GM12878 (cell line): Measurements from ENCODE around the gene DEXI. TPM values are rescaled to one million over a fixed set of nuclear protein-coding genes. Genes with fewer than 3 reads are reported as not detected.
A peak's percentile ranks its signal among the peaks of the same experiment; 100 is the strongest.

Experiments
- BCL11A ChIP-seq: IDR thresholded peaks from 2 replicates; pipeline ENCODE4 v1.6.1; 2011; ENCODE audit warnings: low read depth, low read length
- EED ChIP-seq: sonication (generic); IDR thresholded peaks from 2 replicates; pipeline ENCODE4 v1.6.1; 2016; ENCODE audit warnings: antibody characterized with exemption, low read depth
- EP300 ChIP-seq, 2 experiments: fragments of 150-350 bp in 1 of 2; IDR thresholded peaks; 2 replicates each; pipeline ENCODE4 v1.6.1; 2011 to 2012; ENCODE audit warnings: low read depth in 2 of 2, low read length in 2 of 2, borderline replicate concordance in 1 of 2, improper control_type of control experiment in 1 of 2, inconsistent platforms in 1 of 2; ENCODE audit not compliant: control insufficient read depth in 1 of 2
- GATAD2B ChIP-seq: fragments of 450-650 bp; conservative IDR thresholded peaks from 2 replicates; pipeline ENCODE4 v1.6.1; 2017; ENCODE audit warnings: low read depth, mild to moderate bottlenecking, moderate library complexity
- KDM1A ChIP-seq: fragments of 200-600 bp; sonication (generic); IDR thresholded peaks from 2 replicates; pipeline ENCODE4 v1.6.1; 2016; ENCODE audit warnings: borderline replicate concordance
- MEF2A ChIP-seq: IDR thresholded peaks from 2 replicates; pipeline ENCODE4 v1.6.1; 2011; ENCODE audit warnings: low read depth, mild to moderate bottlenecking, low read length, moderate library complexity; ENCODE audit not compliant: insufficient read depth
- MTA3 ChIP-seq: IDR thresholded peaks from 2 replicates; pipeline ENCODE4 v1.6.1; 2012; ENCODE audit warnings: low read length, inconsistent platforms, borderline replicate concordance
- NFYA ChIP-seq: IDR thresholded peaks from 2 replicates; pipeline ENCODE4 v1.6.1; 2011; ENCODE audit warnings: low read depth, mild to moderate bottlenecking, low read length, improper control_type of control experiment, borderline replicate concordance
- PML ChIP-seq: IDR thresholded peaks from 2 replicates; pipeline ENCODE4 v1.6.1; 2012; ENCODE audit warnings: low read length, inconsistent platforms
- POLR2AphosphoS5 ChIP-seq: IDR thresholded peaks from 2 replicates; pipeline ENCODE4 v1.6.1; 2011; ENCODE audit warnings: mild to moderate bottlenecking, low read length, inconsistent platforms
- PRDM15 ChIP-seq: fragments of 450-650 bp; formaldehyde crosslinking; IDR thresholded peaks from 2 replicates; pipeline ENCODE4 v1.4.0; 2020; ENCODE audit warnings: mild to moderate bottlenecking, moderate library complexity
- RFX5 ChIP-seq: IDR thresholded peaks from 2 replicates; pipeline ENCODE4 v1.6.1; 2011; ENCODE audit warnings: low read depth, low read length, improper control_type of control experiment
- SIN3A ChIP-seq: IDR thresholded peaks from 2 replicates; pipeline ENCODE4 v1.6.1; 2012; ENCODE audit warnings: low read depth, low read length, improper control_type of control experiment
- SKIL ChIP-seq: fragments of 450-650 bp; IDR thresholded peaks from 2 replicates; pipeline ENCODE4 v1.6.1; 2017; ENCODE audit warnings: mild to moderate bottlenecking, low read depth, inconsistent platforms; ENCODE audit not compliant: poor library complexity, severe bottlenecking
- SRF ChIP-seq, 2 experiments: IDR thresholded peaks; 2 replicates each; pipeline ENCODE4 v1.6.1; 2011; ENCODE audit warnings: low read depth in 2 of 2, low read length in 2 of 2, mild to moderate bottlenecking in 1 of 2, moderate library complexity in 1 of 2
- SUPT20H ChIP-seq: IDR thresholded peaks from 2 replicates; pipeline ENCODE4 v1.6.1; 2011; ENCODE audit warnings: low read depth, mild to moderate bottlenecking, low read length, moderate library complexity, borderline replicate concordance; ENCODE audit not compliant: control insufficient read depth
- TAF1 ChIP-seq: IDR thresholded peaks from 2 replicates; pipeline ENCODE4 v1.6.1; 2011; ENCODE audit warnings: mild to moderate bottlenecking, low read depth, low read length, borderline replicate concordance
- TCF12 ChIP-seq: IDR thresholded peaks from 2 replicates; pipeline ENCODE4 v1.6.1; 2011; ENCODE audit warnings: low read depth, mild to moderate bottlenecking, low read length
- TCF3 ChIP-seq: IDR thresholded peaks from 2 replicates; pipeline ENCODE4 v1.6.1; 2012; ENCODE audit warnings: low read depth, mild to moderate bottlenecking, low read length, borderline replicate concordance; ENCODE audit not compliant: insufficient read depth
- ZNF207 ChIP-seq: fragments of 450-650 bp; IDR thresholded peaks from 2 replicates; pipeline ENCODE4 v1.6.1; 2014; ENCODE audit warnings: antibody characterized with exemption, mild to moderate bottlenecking, borderline replicate concordance
- ZZZ3 ChIP-seq: IDR thresholded peaks from 2 replicates; pipeline ENCODE4 v1.6.1; 2011; ENCODE audit warnings: low read depth; ENCODE audit not compliant: control insufficient read depth, insufficient read length
- polyA plus RNA-seq, 11 experiments: library from polyadenylated mRNA; depleted of rRNA in 4 of 11; unstranded in 6 of 11; stranded (reverse) in 5 of 11; fragments of >200 nt; fragmentation: Nextera tagmentation in 4 of 11; fragmentation: Illumina TruSeq in 1 of 11; extraction: Ambion mirVana in 4 of 11; extraction: Trizol in 1 of 11; gene quantifications; 1 replicate in 1 of 11; 2 replicates in 10 of 11; pipeline versions ENCODE4 v1.2.1 to v1.2.3, GENCODE V29; 2011 to 2016; ENCODE audit warnings: inconsistent platforms in 2 of 11, missing spikeins in 2 of 11, low read depth in 1 of 11
- total RNA-seq, 4 experiments: library from RNA; depleted of rRNA in 3 of 4; stranded (reverse); fragments of >200 nt in 3 of 4; fragmentation: Illumina TruSeq in 1 of 4; extraction: Trizol in 1 of 4; gene quantifications; 2 replicates each; pipeline versions ENCODE4 v1.2.1 to v1.2.3, GENCODE V29; 2013 to 2021
- TF ChIP-seq, protein P1 (sequence below): fragments of 450-650 bp; IDR thresholded peaks from 2 replicates; pipeline ENCODE4 v1.6.1; 2017; ENCODE audit warnings: borderline replicate concordance

DEXI gene
- total and polyA plus RNA-seq, 10 of the 15 experiments (the other 5 are each of a cell fraction or from before 2014, with no cell fraction given) = 1.4 to 26.3 (median 18.4) TPM

DNA sequence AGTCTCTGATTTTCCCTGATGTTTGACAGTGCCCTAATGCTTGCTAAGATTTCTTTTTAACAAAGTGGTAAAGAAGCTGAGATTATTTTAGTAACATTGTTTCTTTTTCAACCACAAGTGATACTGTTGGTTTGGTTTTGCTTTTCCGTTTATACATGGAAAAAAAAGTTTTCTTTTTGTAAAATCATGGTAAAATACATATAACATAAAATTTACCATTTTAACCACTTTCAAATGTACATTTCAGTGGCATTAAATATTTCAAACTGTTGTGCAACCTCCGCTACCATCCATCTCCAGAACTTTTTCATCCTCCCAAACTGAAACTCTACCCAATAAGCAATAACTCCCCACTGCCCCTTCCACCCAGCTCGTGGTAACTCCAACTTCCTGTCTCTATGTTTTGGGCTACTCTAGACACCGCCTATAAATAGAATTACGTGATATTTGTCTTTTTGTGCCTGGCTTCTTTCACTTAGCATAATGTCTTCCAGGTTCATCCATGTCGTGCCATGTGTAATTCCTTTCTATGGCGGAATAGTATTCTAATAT is 60.7 kb downstream of the DEXI start (continued):
- TF ChIP-seq MTA3 (no peak), BCL11A (no peak; the same call in 1 of the 2 replicates), TAF1 (no peak), EP300 (IDR thresholded peaks at IDR 0.05; ENCODE audit: borderline replicate concordance in 1 of 2, control insufficient read depth in 1 of 2, low read depth in 2 of 2, low read length in 2 of 2) (peak in 1 of 2 experiments; percentile 25; a peak in 1 of 4 replicates), ZNF207 (no peak), MEF2A (peak; percentile 13; the same call in 1 of the 2 replicates), POLR2AphosphoS5 (no peak), PRDM15 (CRISPR knock-in tag) (no peak), TCF12 (no peak), NFYA (no peak), TCF3 (no peak), KDM1A (no peak), EED (peak; percentile 89), SKIL (peak; percentile 47), PML (no peak), ZZZ3 (no peak), RFX5 (no peak), GATAD2B (0 out of 2 replicates have a peak, but pooled peaks have one; percentile 26), SIN3A (0 out of 2 replicates have a peak, but pooled peaks have one; percentile 37), SUPT20H (no peak), SRF (IDR thresholded peaks at IDR 0.05; ENCODE audit: low read depth in 2 of 2, low read length in 2 of 2) (no peak)
- TF ChIP-seq, protein P1, sequence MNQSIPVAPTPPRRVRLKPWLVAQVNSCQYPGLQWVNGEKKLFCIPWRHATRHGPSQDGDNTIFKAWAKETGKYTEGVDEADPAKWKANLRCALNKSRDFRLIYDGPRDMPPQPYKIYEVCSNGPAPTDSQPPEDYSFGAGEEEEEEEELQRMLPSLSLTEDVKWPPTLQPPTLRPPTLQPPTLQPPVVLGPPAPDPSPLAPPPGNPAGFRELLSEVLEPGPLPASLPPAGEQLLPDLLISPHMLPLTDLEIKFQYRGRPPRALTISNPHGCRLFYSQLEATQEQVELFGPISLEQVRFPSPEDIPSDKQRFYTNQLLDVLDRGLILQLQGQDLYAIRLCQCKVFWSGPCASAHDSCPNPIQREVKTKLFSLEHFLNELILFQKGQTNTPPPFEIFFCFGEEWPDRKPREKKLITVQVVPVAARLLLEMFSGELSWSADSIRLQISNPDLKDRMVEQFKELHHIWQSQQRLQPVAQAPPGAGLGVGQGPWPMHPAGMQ = no peak
